Tibial nerve (tissue), 4 donors: ENCODE data around the gene YIF1A. TPM values are rescaled to one million over a fixed set of nuclear protein-coding genes. Genes with fewer than 3 reads are reported as not detected.

Experiments
- DNase-seq, 2 donors: peaks; one replicate each; pipeline ENCODE4 v3.0.0-alpha.2; 2019; ENCODE audit warnings: low spot score in 2 of 2
- H3K27ac ChIP-seq, 4 donors: fragments of 200-600 bp; sonication (generic) in 3 of 4; one replicate each; pipeline ENCODE4 v1.5.1; 2017 to 2019; ENCODE audit warnings: mild to moderate bottlenecking in 1 of 4
- H3K27me3 ChIP-seq, 2 donors: fragments of 200-600 bp; sonication (generic) in 1 of 2; one replicate each; pipeline versions ENCODE4 v1.5.1 to v1.6.0; 2017 to 2019
- H3K36me3 ChIP-seq, 3 donors: fragments of 200-600 bp; sonication (generic); one replicate each; pipeline ENCODE4 v1.5.1; 2018 to 2019
- H3K4me1 ChIP-seq, 4 donors: fragments of 200-600 bp; sonication (generic) in 3 of 4; one replicate each; pipeline ENCODE4 v1.5.1; 2017 to 2019
- H3K4me3 ChIP-seq, 4 donors: fragments of 200-600 bp; sonication (generic) in 3 of 4; one replicate each; pipeline ENCODE4 v1.5.1; 2017 to 2019; ENCODE audit warnings: mild to moderate bottlenecking in 1 of 4, moderate library complexity in 1 of 4
- H3K9me3 ChIP-seq, 4 donors: fragments of 200-600 bp; sonication (generic) in 3 of 4; one replicate each; pipeline ENCODE4 v1.5.1; 2017 to 2019
- CTCF ChIP-seq, 5 experiments: fragments of 200-600 bp in 3 of 5; fragments of 450-650 bp in 2 of 5; sonication (generic) in 3 of 5; IDR thresholded peaks; one replicate each; pipeline ENCODE4 v1.5.1; 2016 to 2019; ENCODE audit warnings: antibody characterized with exemption in 5 of 5, mild to moderate bottlenecking in 3 of 5, moderate library complexity in 2 of 5
- EP300 ChIP-seq, 2 donors: sonication (generic); formaldehyde crosslinking; IDR thresholded peaks; one replicate each; pipeline ENCODE4 v1.6.1; 2017; ENCODE audit warnings: antibody characterized with exemption in 2 of 2, mild to moderate bottlenecking in 1 of 2
- POLR2A ChIP-seq, 2 donors: fragments of 450-650 bp; IDR thresholded peaks; one replicate each; pipeline ENCODE4 v1.6.1; 2017; ENCODE audit warnings: antibody characterized with exemption in 2 of 2, mild to moderate bottlenecking in 2 of 2, moderate library complexity in 2 of 2
- WGBS, 2 donors: methylation state at CpG; one replicate each; pipeline ENCODE4 v1.1.5; 2018; 5-methylcytosine and 5-hydroxymethylcytosine counted together
- total RNA-seq, 4 donors: library from RNA; depleted of rRNA; stranded (reverse); fragments of >200 nt; gene quantifications; one replicate each; pipeline ENCODE4 v1.1.0, GENCODE V29; 2016

Gene YIF1A
- total RNA-seq, 4 donors from 2014 or later, result 76.0 to 143 (median 90.6) TPM

DNA sequence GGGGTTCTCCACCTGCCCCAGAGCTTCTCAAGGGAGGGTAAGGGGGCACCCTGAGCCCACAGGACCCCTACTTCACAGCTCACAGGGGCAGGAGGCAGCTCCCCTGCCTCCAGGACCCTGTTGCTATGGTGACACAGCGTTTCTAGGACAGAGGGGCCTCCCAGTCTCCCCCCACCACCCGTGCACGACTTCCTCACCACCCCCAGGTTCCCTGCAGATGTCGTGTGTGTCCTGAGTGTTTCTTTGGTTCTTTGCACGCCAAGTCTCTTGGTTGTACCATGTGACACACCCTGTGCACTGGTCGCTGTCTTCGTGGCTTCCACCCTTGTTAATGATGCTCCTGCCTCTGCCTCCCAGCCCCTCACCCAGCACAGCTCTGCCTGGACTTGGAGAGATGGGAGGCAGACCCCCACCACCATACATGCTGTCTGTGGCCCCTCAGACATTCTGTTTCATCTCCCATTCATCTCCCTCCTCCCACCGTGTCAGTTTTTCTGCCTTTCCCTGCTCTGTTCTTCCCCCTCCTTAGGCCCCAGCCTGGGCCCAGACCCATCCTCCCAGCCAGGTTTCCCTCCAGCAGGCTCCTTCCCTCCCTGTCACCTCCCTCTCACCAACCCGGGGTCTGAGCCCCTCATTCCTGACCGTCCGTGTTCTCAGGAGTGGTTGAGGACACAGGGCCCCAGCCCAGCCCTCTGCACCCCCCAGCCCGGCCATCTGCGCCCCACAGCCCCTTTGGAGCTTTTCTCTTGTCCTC lies 45.0 kb downstream of the YIF1A start:
- Histone ChIP-seq H3K27me3 (no peaks in the 10 kb centered on the region), H3K4me3 (no peak overlapping the region), H3K27ac (no peak overlapping the region), H3K4me1 (no peaks in the 10 kb centered on the region), H3K9me3 (no peaks in the 10 kb centered on the region), H3K36me3 (peaks cover 0 to 89% (median 17%) of the 10 kb centered on the region in 3 donors)
- whole genome bisulfite sequencing, 2 donors, result 71% methylated on average over 12 to 13 of the region's 13 CpGs
- no peak for TF ChIP-seq CTCF (IDR thresholded peaks at IDR 0.05)
- DNase-seq, result no peak

GRCh38 chr11:66242095-66242765 lies 46.7 kb downstream of the YIF1A start:
- DNase-seq, result no peak
- TF ChIP-seq POLR2A (IDR thresholded peaks at IDR 0.05) (no peak), EP300 (IDR thresholded peaks at IDR 0.05) (no peak), CTCF (IDR thresholded peaks at IDR 0.05) (no peak)
- no peaks in the 10 kb centered on the region for H3K4me1 ChIP-seq
- H3K36me3 ChIP-seq, result peaks cover 0 to 98% (median 22%) of the 10 kb centered on the region in 3 donors
- no peaks in the 10 kb centered on the region for H3K27me3 ChIP-seq
- H3K27ac ChIP-seq, result no peak overlapping the region
- H3K4me3 ChIP-seq, result no peak overlapping the region
- WGBS, 2 donors, result 76 to 79% methylated on average over 12 to 14 of the region's 14 CpGs
- no peaks in the 10 kb centered on the region for H3K9me3 ChIP-seq

DNA sequence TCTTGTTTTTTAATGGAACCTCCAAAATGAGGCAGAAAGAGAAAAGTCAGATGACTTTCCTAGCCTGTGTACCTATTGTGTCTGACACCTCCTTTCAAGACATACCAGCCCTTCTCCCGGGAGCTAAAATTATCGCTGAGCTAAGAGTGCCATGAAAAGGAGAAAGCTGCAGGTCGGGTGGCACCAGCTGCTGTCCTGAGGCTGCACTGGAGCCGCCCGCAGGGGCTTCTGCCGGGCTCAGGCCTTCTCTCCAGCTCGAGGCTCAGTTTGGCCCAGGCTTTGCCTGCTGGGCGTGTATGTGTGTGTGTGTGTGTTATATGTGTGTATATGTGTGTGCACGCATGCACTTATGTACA lies 48.2 kb downstream of the YIF1A start:
- Histone ChIP-seq H3K4me1 (no peaks in the 10 kb centered on the region), H3K9me3 (no peaks in the 10 kb centered on the region), H3K27ac (no peak overlapping the region), H3K4me3 (no peak overlapping the region), H3K36me3 (peaks cover 0 to 100% (median 22%) of the 10 kb centered on the region in 3 donors), H3K27me3 (no peaks in the 10 kb centered on the region)
- 65 to 82% methylated on average over 9 of the region's 9 CpGs for WGBS, 2 donors
- no peak for TF ChIP-seq EP300 (IDR thresholded peaks at IDR 0.05)
- TF ChIP-seq CTCF (IDR thresholded peaks at IDR 0.05), result no peak
- TF ChIP-seq POLR2A (IDR thresholded peaks at IDR 0.05), result no peak
- DNase-seq, result no peak

GRCh38 chr11:66239998-66240780 lies 48.8 kb downstream of the YIF1A start:
- H3K4me3 ChIP-seq, result no peak overlapping the region
- TF ChIP-seq POLR2A (IDR thresholded peaks at IDR 0.05), result no peak
- TF ChIP-seq CTCF (IDR thresholded peaks at IDR 0.05), result no peak
- TF ChIP-seq EP300 (IDR thresholded peaks at IDR 0.05), result no peak
- no peaks in the 10 kb centered on the region for H3K27me3 ChIP-seq
- WGBS, 2 donors, result 80 to 83% methylated on average over 24 to 25 of the region's 25 CpGs
- H3K27ac ChIP-seq, result no peak overlapping the region
- DNase-seq, result no peak
- peaks cover 0 to 100% (median 22%) of the 10 kb centered on the region in 3 donors for H3K36me3 ChIP-seq
- no peaks in the 10 kb centered on the region for H3K9me3 ChIP-seq
- no peaks in the 10 kb centered on the region for H3K4me1 ChIP-seq

- 77 to 89% methylated on average over 3 of the region's 3 CpGs for WGBS, 2 donors
- Histone ChIP-seq H3K4me1 (no peaks in the 10 kb centered on the region), H3K36me3 (peaks cover 0 to 100% (median 22%) of the 10 kb centered on the region in 3 donors), H3K4me3 (no peak overlapping the region), H3K27ac (no peak overlapping the region), H3K9me3 (no peaks in the 10 kb centered on the region), H3K27me3 (no peaks in the 10 kb centered on the region)
- TF ChIP-seq POLR2A (IDR thresholded peaks at IDR 0.05) (no peak), CTCF (IDR thresholded peaks at IDR 0.05) (no peak), EP300 (IDR thresholded peaks at IDR 0.05) (no peak)
- no peak for DNase-seq
Measured at GRCh38 chr11:66239511-66239910, 49.4 kb downstream of the YIF1A start.
